ENCODE results near the gene MZB1.

DNA sequence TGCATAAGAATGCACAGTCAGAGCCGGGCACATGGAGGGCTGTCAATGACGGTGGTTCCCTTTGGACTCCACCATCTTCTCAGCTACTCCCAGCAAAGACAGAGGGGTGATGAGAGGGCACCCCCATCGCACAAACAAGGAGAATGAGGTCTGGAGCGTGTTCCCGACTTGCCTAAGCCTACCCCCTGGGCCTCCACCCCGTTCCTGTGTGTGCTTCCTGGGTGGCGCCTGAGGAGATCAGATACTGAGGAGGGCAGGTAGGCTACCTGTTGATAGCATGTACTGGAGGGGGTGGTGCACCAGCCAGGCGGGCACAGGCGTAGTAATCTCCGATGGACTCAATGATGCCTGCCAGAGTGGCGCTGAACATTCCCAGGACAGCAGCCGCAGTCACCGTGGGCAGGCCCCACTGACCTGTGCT is 10.8 kb downstream of the MZB1 start:
- TF ChIP-seq CHD2 (IDR thresholded peaks at IDR 0.05; ENCODE audit: low read length, partially characterized antibody) (no peak), CTCF (IDR thresholded peaks at IDR 0.05) (no peak), USF1 (IDR thresholded peaks at IDR 0.05; ENCODE audit: borderline replicate concordance, low read depth) (no peak), POLR2AphosphoS5 (IDR thresholded peaks at IDR 0.05; ENCODE audit: low read depth, low read length) (no peak), RAD21 (IDR thresholded peaks at IDR 0.05; ENCODE audit: low read length) (no peak), MAX (IDR thresholded peaks at IDR 0.05; ENCODE audit: low read depth) (no peak), EZH2phosphoT487 (IDR thresholded peaks at IDR 0.05; ENCODE audit: borderline replicate concordance, low read depth) (no peak), USF2 (IDR thresholded peaks at IDR 0.05; ENCODE audit: borderline replicate concordance, low read depth, low read length) (no peak)

Measured in SK-N-SH (cell line).